ENCODE measurements around the gene MAP6.
"Not testable (repeated sequence)": the region's sequence is repeated elsewhere in the genome, so short reads cannot be mapped to it uniquely, and the experiment has no call there.

The MAP6 gene

GRCh38 chr11:75668451-75669297 lies at the start of gene MAP6:
Gene MAP6 (minus strand): TSS chr11:75669038. CDS start chr11:75668369, 669 bp downstream.
- no peak for DNase-seq

- no peak for DNase-seq
Observed at GRCh38 chr11:75717608-75718418, 49.0 kb upstream of the MAP6 start, which contains the start of gene MOGAT2. Gene MOGAT2 (plus strand): TSS chr11:75717838. CDS start chr11:75717889, 51 bp downstream.

- no peak for DNase-seq
Observed at GRCh38 chr11:75716659-75717058, 47.8 kb upstream of the MAP6 start.

- DNase-seq, result no peak
Observed at GRCh38 chr11:75715688-75716087, 46.9 kb upstream of the MAP6 start.

GRCh38 chr11:75714211-75714610 lies 45.4 kb upstream of the MAP6 start:
- no peak for DNase-seq

GRCh38 chr11:75706260-75706729 lies 37.5 kb upstream of the MAP6 start:
- DNase-seq, result peak; percentile 45

GRCh38 chr11:75705541-75705940 lies 36.7 kb upstream of the MAP6 start:
- no peak for DNase-seq

- no peak for DNase-seq
Observed at GRCh38 chr11:75703695-75704237, 34.9 kb upstream of the MAP6 start.

- DNase-seq, result no peak
Observed at GRCh38 chr11:75700940-75701339, 32.1 kb upstream of the MAP6 start.

GRCh38 chr11:75697906-75698581 lies 29.2 kb upstream of the MAP6 start:
- DNase-seq, result no peak

- DNase-seq, result no peak
Observed at GRCh38 chr11:75691804-75692203, 23.0 kb upstream of the MAP6 start.

- DNase-seq, result no peak
Observed at GRCh38 chr11:75689863-75690609, 21.2 kb upstream of the MAP6 start.

- not testable (repeated sequence) for DNase-seq
Observed at GRCh38 chr11:75683856-75684255, 15.0 kb upstream of the MAP6 start.

- DNase-seq, result no peak
Observed at GRCh38 chr11:75679566-75679965, 10.7 kb upstream of the MAP6 start.

- no peak for DNase-seq
Observed at GRCh38 chr11:75678620-75679259, 9.9 kb upstream of the MAP6 start.

GRCh38 chr11:75677909-75678308 lies 9.1 kb upstream of the MAP6 start:
- no peak for DNase-seq

- DNase-seq, result no peak
Observed at GRCh38 chr11:75677275-75677674, 8.4 kb upstream of the MAP6 start.

GRCh38 chr11:75673977-75674582 lies 5.2 kb upstream of the MAP6 start:
- DNase-seq, result no peak

GRCh38 chr11:75667831-75668450 lies 897 bp downstream of the MAP6 start:
- no peak for DNase-seq

- no peak for DNase-seq
Observed at GRCh38 chr11:75667255-75667830, 1.5 kb downstream of the MAP6 start.

All from activated T-cell treated with anti-CD3 and anti-CD28 coated beads for 4 hours (primary cell).